ENCODE results near the gene COL17A1.

Gene COL17A1

GRCh38 chr10:104028823-104029520 lies 56.7 kb downstream of the COL17A1 start:
- Histone ChIP-seq H3K4me1 (ENCODE audit: control insufficient read depth, low read depth, low read length) (peaks cover 5% of the 10 kb centered on the region), H2BK120ac (ENCODE audit: low read depth, low read length) (no peak overlapping the region), H3K79me1 (ENCODE audit: low read length) (no peaks in the 10 kb centered on the region), H3K18ac (ENCODE audit: low read length) (no peak overlapping the region), H3K27me3 (ENCODE audit: insufficient read depth, low read length, poor library complexity) (no peaks in the 10 kb centered on the region), H3K56ac (ENCODE audit: low read length) (no peak overlapping the region), H2AK5ac (ENCODE audit: low read length) (no peak overlapping the region), H2BK5ac (ENCODE audit: low read length) (no peak overlapping the region), H3K79me2 (ENCODE audit: control insufficient read depth, insufficient read depth, low read length) (no peaks in the 10 kb centered on the region), H3K27ac (ENCODE audit: low read depth, low read length) (no peak overlapping the region), H4K8ac (ENCODE audit: low read depth, low read length) (no peak overlapping the region), H3K36me3 (ENCODE audit: control insufficient read depth, insufficient read depth, low read length) (no peaks in the 10 kb centered on the region), H2BK15ac (replicated peaks; ENCODE audit: low read depth) (no peak overlapping the region), H4K5ac (ENCODE audit: low read length) (no peak overlapping the region), H3K23ac (ENCODE audit: low read length) (no peak overlapping the region), H3K4me3 (ENCODE audit: low read length) (no peak overlapping the region), H3K4me2 (ENCODE audit: low read length) (no peak overlapping the region), H3K4ac (ENCODE audit: low read depth, low read length) (no peak overlapping the region), H3K9ac (ENCODE audit: low read length) (no peak overlapping the region)
- WGBS (ENCODE audit: extremely low coverage, insufficient coverage, low lambda C conversion rate) = no CpG with 5 or more reads among the region's 4 CpGs
- DNase-seq = no peak

- peak; percentile 69 for DNase-seq
- Histone ChIP-seq H3K9ac (ENCODE audit: low read length) (no peak overlapping the region), H3K4ac (ENCODE audit: low read depth, low read length) (no peak overlapping the region), H2AK5ac (ENCODE audit: low read length) (no peak overlapping the region), H4K5ac (ENCODE audit: low read length) (no peak overlapping the region), H3K27ac (ENCODE audit: low read depth, low read length) (no peak overlapping the region), H3K79me1 (ENCODE audit: low read length) (no peaks in the 10 kb centered on the region), H3K18ac (ENCODE audit: low read length) (no peak overlapping the region), H2BK5ac (ENCODE audit: low read length) (no peak overlapping the region), H4K8ac (ENCODE audit: low read depth, low read length) (no peak overlapping the region), H3K4me3 (ENCODE audit: low read length) (no peak overlapping the region), H3K27me3 (ENCODE audit: insufficient read depth, low read length, poor library complexity) (no peaks in the 10 kb centered on the region), H3K79me2 (ENCODE audit: control insufficient read depth, insufficient read depth, low read length) (no peaks in the 10 kb centered on the region), H3K56ac (ENCODE audit: low read length) (no peak overlapping the region), H2BK120ac (ENCODE audit: low read depth, low read length) (no peak overlapping the region), H3K23ac (ENCODE audit: low read length) (no peak overlapping the region), H2BK15ac (replicated peaks; ENCODE audit: low read depth) (no peak overlapping the region), H3K4me1 (ENCODE audit: control insufficient read depth, low read depth, low read length) (peaks cover 5% of the 10 kb centered on the region), H3K36me3 (ENCODE audit: control insufficient read depth, insufficient read depth, low read length) (no peaks in the 10 kb centered on the region), H3K4me2 (ENCODE audit: low read length) (no peak overlapping the region)
- whole genome bisulfite sequencing (ENCODE audit: extremely low coverage, insufficient coverage, low lambda C conversion rate) = no CpG with 5 or more reads among the region's 6 CpGs
Measured at GRCh38 chr10:104028146-104028545, 57.5 kb downstream of the COL17A1 start.

GRCh38 chr10:104026762-104027161 lies 58.9 kb downstream of the COL17A1 start:
- Histone ChIP-seq H3K18ac (ENCODE audit: low read length) (no peak overlapping the region), H3K23ac (ENCODE audit: low read length) (no peak overlapping the region), H3K4me1 (ENCODE audit: control insufficient read depth, low read depth, low read length) (no peaks in the 10 kb centered on the region), H4K5ac (ENCODE audit: low read length) (no peak overlapping the region), H3K36me3 (ENCODE audit: control insufficient read depth, insufficient read depth, low read length) (no peaks in the 10 kb centered on the region), H3K4me2 (ENCODE audit: low read length) (no peak overlapping the region), H3K27ac (ENCODE audit: low read depth, low read length) (no peak overlapping the region), H2BK5ac (ENCODE audit: low read length) (no peak overlapping the region), H3K27me3 (ENCODE audit: insufficient read depth, low read length, poor library complexity) (no peaks in the 10 kb centered on the region), H2BK120ac (ENCODE audit: low read depth, low read length) (no peak overlapping the region), H2AK5ac (ENCODE audit: low read length) (no peak overlapping the region), H3K56ac (ENCODE audit: low read length) (no peak overlapping the region), H3K79me2 (ENCODE audit: control insufficient read depth, insufficient read depth, low read length) (no peaks in the 10 kb centered on the region), H2BK15ac (replicated peaks; ENCODE audit: low read depth) (no peak overlapping the region), H3K79me1 (ENCODE audit: low read length) (no peaks in the 10 kb centered on the region), H4K8ac (ENCODE audit: low read depth, low read length) (no peak overlapping the region), H3K4me3 (ENCODE audit: low read length) (no peak overlapping the region), H3K4ac (ENCODE audit: low read depth, low read length) (no peak overlapping the region), H3K9ac (ENCODE audit: low read length) (no peak overlapping the region)
- no peak for DNase-seq
- no CpG with 5 or more reads among the region's 2 CpGs for whole genome bisulfite sequencing (ENCODE audit: extremely low coverage, insufficient coverage, low lambda C conversion rate)

GRCh38 chr10:104025524-104025923 lies 60.2 kb downstream of the COL17A1 start:
- Histone ChIP-seq H2BK15ac (replicated peaks; ENCODE audit: low read depth) (no peak overlapping the region), H3K36me3 (ENCODE audit: control insufficient read depth, insufficient read depth, low read length) (no peaks in the 10 kb centered on the region), H2AK5ac (ENCODE audit: low read length) (no peak overlapping the region), H3K4me1 (ENCODE audit: control insufficient read depth, low read depth, low read length) (no peaks in the 10 kb centered on the region), H2BK5ac (ENCODE audit: low read length) (no peak overlapping the region), H3K23ac (ENCODE audit: low read length) (no peak overlapping the region), H4K8ac (ENCODE audit: low read depth, low read length) (no peak overlapping the region), H3K4me3 (ENCODE audit: low read length) (no peak overlapping the region), H3K79me1 (ENCODE audit: low read length) (no peaks in the 10 kb centered on the region), H2BK120ac (ENCODE audit: low read depth, low read length) (no peak overlapping the region), H3K4ac (ENCODE audit: low read depth, low read length) (no peak overlapping the region), H3K4me2 (ENCODE audit: low read length) (no peak overlapping the region), H3K79me2 (ENCODE audit: control insufficient read depth, insufficient read depth, low read length) (no peaks in the 10 kb centered on the region), H4K5ac (ENCODE audit: low read length) (no peak overlapping the region), H3K56ac (ENCODE audit: low read length) (no peak overlapping the region), H3K27me3 (ENCODE audit: insufficient read depth, low read length, poor library complexity) (no peaks in the 10 kb centered on the region), H3K18ac (ENCODE audit: low read length) (no peak overlapping the region), H3K9ac (ENCODE audit: low read length) (no peak overlapping the region), H3K27ac (ENCODE audit: low read depth, low read length) (no peak overlapping the region)
- WGBS (ENCODE audit: extremely low coverage, insufficient coverage, low lambda C conversion rate) = no CpG with 5 or more reads among the region's 5 CpGs
- DNase-seq = no peak

- Histone ChIP-seq H2BK15ac (replicated peaks; ENCODE audit: low read depth) (no peak overlapping the region), H3K18ac (ENCODE audit: low read length) (no peak overlapping the region), H3K27me3 (ENCODE audit: insufficient read depth, low read length, poor library complexity) (no peaks in the 10 kb centered on the region), H2BK120ac (ENCODE audit: low read depth, low read length) (no peak overlapping the region), H2AK5ac (ENCODE audit: low read length) (no peak overlapping the region), H3K4me3 (ENCODE audit: low read length) (no peak overlapping the region), H4K8ac (ENCODE audit: low read depth, low read length) (no peak overlapping the region), H2BK5ac (ENCODE audit: low read length) (no peak overlapping the region), H3K4me1 (ENCODE audit: control insufficient read depth, low read depth, low read length) (no peaks in the 10 kb centered on the region), H3K27ac (ENCODE audit: low read depth, low read length) (no peak overlapping the region), H3K36me3 (ENCODE audit: control insufficient read depth, insufficient read depth, low read length) (peaks cover 2% of the 10 kb centered on the region), H3K4me2 (ENCODE audit: low read length) (no peak overlapping the region), H4K5ac (ENCODE audit: low read length) (no peak overlapping the region), H3K9ac (ENCODE audit: low read length) (no peak overlapping the region), H3K23ac (ENCODE audit: low read length) (no peak overlapping the region), H3K4ac (ENCODE audit: low read depth, low read length) (no peak overlapping the region), H3K56ac (ENCODE audit: low read length) (no peak overlapping the region), H3K79me2 (ENCODE audit: control insufficient read depth, insufficient read depth, low read length) (no peaks in the 10 kb centered on the region), H3K79me1 (ENCODE audit: low read length) (no peaks in the 10 kb centered on the region)
- 100% methylated on average over 3 of the region's 5 CpGs for WGBS (ENCODE audit: extremely low coverage, insufficient coverage, low lambda C conversion rate)
- no peak for DNase-seq
Measured at GRCh38 chr10:104022026-104022425, 63.7 kb downstream of the COL17A1 start.

- no CpG with 5 or more reads among the region's 1 CpG for whole genome bisulfite sequencing (ENCODE audit: extremely low coverage, insufficient coverage, low lambda C conversion rate)
- H4K8ac ChIP-seq (ENCODE audit: low read depth, low read length) = no peak overlapping the region
Measured at GRCh38 chr10:104021246-104021645, 64.4 kb downstream of the COL17A1 start.

More at GRCh38 chr10:104021246-104021645, 64.4 kb downstream of the COL17A1 start:
- no peak overlapping the region for H3K9ac ChIP-seq (ENCODE audit: low read length)
- H3K18ac ChIP-seq (ENCODE audit: low read length) = no peak overlapping the region
- no peak overlapping the region for H3K4ac ChIP-seq (ENCODE audit: low read depth, low read length)
- H3K23ac ChIP-seq (ENCODE audit: low read length) = no peak overlapping the region
- H4K5ac ChIP-seq (ENCODE audit: low read length) = no peak overlapping the region
- no peak overlapping the region for H2BK15ac ChIP-seq (replicated peaks; ENCODE audit: low read depth)
- H3K4me1 ChIP-seq (ENCODE audit: control insufficient read depth, low read depth, low read length) = no peaks in the 10 kb centered on the region
- DNase-seq = no peak
- H2BK5ac ChIP-seq (ENCODE audit: low read length) = no peak overlapping the region
- H3K27me3 ChIP-seq (ENCODE audit: insufficient read depth, low read length, poor library complexity) = no peaks in the 10 kb centered on the region
- H3K79me2 ChIP-seq (ENCODE audit: control insufficient read depth, insufficient read depth, low read length) = no peaks in the 10 kb centered on the region
- H3K27ac ChIP-seq (ENCODE audit: low read depth, low read length) = no peak overlapping the region
- H3K4me3 ChIP-seq (ENCODE audit: low read length) = no peak overlapping the region
- H3K36me3 ChIP-seq (ENCODE audit: control insufficient read depth, insufficient read depth, low read length) = peaks cover 2% of the 10 kb centered on the region
- no peak overlapping the region for H2BK120ac ChIP-seq (ENCODE audit: low read depth, low read length)
- no peak overlapping the region for H2AK5ac ChIP-seq (ENCODE audit: low read length)
- no peaks in the 10 kb centered on the region for H3K79me1 ChIP-seq (ENCODE audit: low read length)
- no peak overlapping the region for H3K4me2 ChIP-seq (ENCODE audit: low read length)
- H3K56ac ChIP-seq (ENCODE audit: low read length) = no peak overlapping the region

Data from mesendoderm (in vitro differentiated cells).